ENCODE results near the gene OR6Y1.

OR6Y1 gene

GRCh38 chr1:158564608-158565007 lies 10.4 kb upstream of the OR6Y1 start:
- H2AFZ ChIP-seq (ENCODE audit: low read length), result no peak overlapping the region
- H3K4me3 ChIP-seq (ENCODE audit: low read length in 2 of 2), result no peak overlapping the region
- no peak overlapping the region for H2BK15ac ChIP-seq (ENCODE audit: low read length)
- H3K23ac ChIP-seq (ENCODE audit: low read depth, low read length, poor library complexity), result no peak overlapping the region
- H4K91ac ChIP-seq (ENCODE audit: low read depth, low read length, poor library complexity), result no peak overlapping the region
- no peak overlapping the region for H3K18ac ChIP-seq (ENCODE audit: low read length)
- H2BK12ac ChIP-seq (ENCODE audit: low read length), result no peak overlapping the region
- H3K79me1 ChIP-seq (ENCODE audit: low read depth, low read length), result no peaks in the 10 kb centered on the region
- H2BK120ac ChIP-seq (ENCODE audit: low read depth, low read length), result no peak overlapping the region
- no peaks in the 10 kb centered on the region for H3K4me1 ChIP-seq (ENCODE audit: control insufficient read depth in 2 of 2, insufficient read depth in 1 of 2, low read depth in 1 of 2, low read length in 2 of 2)
- H3K14ac ChIP-seq (ENCODE audit: low read length), result no peak overlapping the region
- no peaks in the 10 kb centered on the region for H3K36me3 ChIP-seq (replicated peaks in 1 of 2; ENCODE audit: control insufficient read depth in 2 of 2, insufficient read depth in 2 of 2, low read length in 2 of 2)
- H2AK5ac ChIP-seq (ENCODE audit: low read depth, low read length), result no peak overlapping the region
- H3K9me3 ChIP-seq (replicated peaks in 1 of 2; ENCODE audit: control insufficient read depth in 2 of 2, insufficient read depth in 1 of 2, low read depth in 1 of 2, low read length in 2 of 2), result no peaks in the 10 kb centered on the region
- no peak for DNase-seq (ENCODE audit: low spot score)
- WGBS, 2 donors (ENCODE audit: extremely low coverage in 2 of 2, insufficient read length in 2 of 2, insufficient replicate concordance in 1 of 2), result no CpG with 5 or more reads among the region's 2 CpGs
- no peak overlapping the region for H3K4me2 ChIP-seq (ENCODE audit: insufficient read depth, low read length, poor library complexity, severe bottlenecking)
- no peak overlapping the region for H3K4ac ChIP-seq (ENCODE audit: low read length)
- peaks cover 0 to 2% (median 0%) of the 10 kb centered on the region in 3 experiments for H3K27me3 ChIP-seq (ENCODE audit: control insufficient read depth in 3 of 3, insufficient read depth in 3 of 3, low read depth in 1 of 3, low read length in 3 of 3)
- no peak overlapping the region for H3K27ac ChIP-seq (replicated peaks; ENCODE audit: low read length)
- H3K9ac ChIP-seq (ENCODE audit: low read depth, low read length, poor library complexity), result no peak overlapping the region
- H2BK5ac ChIP-seq (ENCODE audit: low read length), result no peak overlapping the region
- no peak overlapping the region for H4K8ac ChIP-seq (ENCODE audit: low read depth, low read length)

DNA sequence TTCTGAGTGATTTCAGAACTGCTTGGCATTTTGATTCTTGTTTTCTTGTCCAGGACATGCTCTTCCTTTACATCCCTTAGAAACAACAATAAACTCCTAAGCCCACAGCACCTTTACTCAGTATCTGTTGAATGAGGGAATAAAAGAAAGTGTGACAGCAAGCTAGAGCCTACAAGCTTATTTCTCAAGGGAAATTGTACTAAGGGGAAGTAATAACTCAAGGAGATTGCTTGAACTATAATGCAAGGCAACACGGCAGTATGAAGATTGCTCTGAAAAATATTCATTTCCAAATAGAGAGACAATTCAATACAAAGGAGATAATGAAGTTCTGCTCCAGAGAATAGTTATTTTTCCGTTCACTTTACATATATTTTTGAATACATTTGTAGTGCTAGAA lies 9.6 kb upstream of the OR6Y1 start:
- H3K4ac ChIP-seq (ENCODE audit: low read length), result no peak overlapping the region
- no peak overlapping the region for H3K4me3 ChIP-seq (ENCODE audit: low read length in 2 of 2)
- H3K23ac ChIP-seq (ENCODE audit: low read depth, low read length, poor library complexity), result no peak overlapping the region
- no peak for DNase-seq (ENCODE audit: low spot score)
- no peaks in the 10 kb centered on the region for H3K4me1 ChIP-seq (ENCODE audit: control insufficient read depth in 2 of 2, insufficient read depth in 1 of 2, low read depth in 1 of 2, low read length in 2 of 2)
- no peaks in the 10 kb centered on the region for H3K9me3 ChIP-seq (replicated peaks in 1 of 2; ENCODE audit: control insufficient read depth in 2 of 2, insufficient read depth in 1 of 2, low read depth in 1 of 2, low read length in 2 of 2)
- no peak overlapping the region for H2AFZ ChIP-seq (ENCODE audit: low read length)
- no peaks in the 10 kb centered on the region for H3K36me3 ChIP-seq (replicated peaks in 1 of 2; ENCODE audit: control insufficient read depth in 2 of 2, insufficient read depth in 2 of 2, low read length in 2 of 2)
- H3K79me1 ChIP-seq (ENCODE audit: low read depth, low read length), result no peaks in the 10 kb centered on the region
- no peak overlapping the region for H2BK12ac ChIP-seq (ENCODE audit: low read length)
- no peak overlapping the region for H2BK120ac ChIP-seq (ENCODE audit: low read depth, low read length)
- H2AK5ac ChIP-seq (ENCODE audit: low read depth, low read length), result no peak overlapping the region
- no peak overlapping the region for H3K4me2 ChIP-seq (ENCODE audit: insufficient read depth, low read length, poor library complexity, severe bottlenecking)
- H3K9ac ChIP-seq (ENCODE audit: low read depth, low read length, poor library complexity), result no peak overlapping the region
- H2BK15ac ChIP-seq (ENCODE audit: low read length), result no peak overlapping the region
- H4K8ac ChIP-seq (ENCODE audit: low read depth, low read length), result no peak overlapping the region
- H3K27ac ChIP-seq (replicated peaks; ENCODE audit: low read length), result no peak overlapping the region
- WGBS, 2 donors (ENCODE audit: extremely low coverage in 2 of 2, insufficient read length in 2 of 2, insufficient replicate concordance in 1 of 2), result no CpG with 5 or more reads among the region's 2 CpGs
- H4K91ac ChIP-seq (ENCODE audit: low read depth, low read length, poor library complexity), result no peak overlapping the region
- peaks cover 0 to 2% (median 0%) of the 10 kb centered on the region in 3 experiments for H3K27me3 ChIP-seq (ENCODE audit: control insufficient read depth in 3 of 3, insufficient read depth in 3 of 3, low read depth in 1 of 3, low read length in 3 of 3)
- no peak overlapping the region for H3K18ac ChIP-seq (ENCODE audit: low read length)
- H3K14ac ChIP-seq (ENCODE audit: low read length), result no peak overlapping the region
- H2BK5ac ChIP-seq (ENCODE audit: low read length), result no peak overlapping the region

DNA sequence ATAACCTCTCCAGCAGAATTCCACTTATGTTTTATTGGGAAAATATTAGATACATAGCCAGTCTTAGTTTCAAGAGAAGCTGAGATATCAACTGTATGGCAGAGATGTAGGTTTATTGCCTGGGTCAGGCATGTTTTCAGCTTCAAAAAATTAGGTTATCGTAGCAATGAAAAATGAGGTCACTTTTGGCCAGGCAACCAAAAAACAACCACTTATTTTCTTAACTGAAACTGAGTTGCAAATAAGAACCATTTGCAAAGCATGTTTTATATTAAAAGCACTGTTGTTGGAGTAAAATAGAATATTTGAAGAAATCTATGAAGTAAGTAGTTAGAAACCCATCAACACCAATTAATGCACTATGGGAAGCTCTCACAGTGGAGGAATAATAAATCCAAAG lies 5.5 kb upstream of the OR6Y1 start:
- Histone ChIP-seq H3K9ac (ENCODE audit: low read depth, low read length, poor library complexity) (no peak overlapping the region), H3K18ac (ENCODE audit: low read length) (no peak overlapping the region), H3K4me3 (ENCODE audit: low read length in 2 of 2) (no peak overlapping the region), H2BK120ac (ENCODE audit: low read depth, low read length) (no peak overlapping the region), H4K91ac (ENCODE audit: low read depth, low read length, poor library complexity) (no peak overlapping the region), H2BK12ac (ENCODE audit: low read length) (no peak overlapping the region), H2AFZ (ENCODE audit: low read length) (no peak overlapping the region), H2BK5ac (ENCODE audit: low read length) (no peak overlapping the region), H3K4me2 (ENCODE audit: insufficient read depth, low read length, poor library complexity, severe bottlenecking) (no peak overlapping the region), H4K8ac (ENCODE audit: low read depth, low read length) (no peak overlapping the region), H3K9me3 (replicated peaks in 1 of 2; ENCODE audit: control insufficient read depth in 2 of 2, insufficient read depth in 1 of 2, low read depth in 1 of 2, low read length in 2 of 2) (no peaks in the 10 kb centered on the region), H3K27me3 (ENCODE audit: control insufficient read depth in 3 of 3, insufficient read depth in 3 of 3, low read depth in 1 of 3, low read length in 3 of 3) (no peaks in the 10 kb centered on the region), H3K79me1 (ENCODE audit: low read depth, low read length) (no peaks in the 10 kb centered on the region), H2AK5ac (ENCODE audit: low read depth, low read length) (no peak overlapping the region), H3K14ac (ENCODE audit: low read length) (no peak overlapping the region), H3K23ac (ENCODE audit: low read depth, low read length, poor library complexity) (no peak overlapping the region), H3K36me3 (replicated peaks in 1 of 2; ENCODE audit: control insufficient read depth in 2 of 2, insufficient read depth in 2 of 2, low read length in 2 of 2) (no peaks in the 10 kb centered on the region), H3K4me1 (ENCODE audit: control insufficient read depth in 2 of 2, insufficient read depth in 1 of 2, low read depth in 1 of 2, low read length in 2 of 2) (no peaks in the 10 kb centered on the region), H3K27ac (replicated peaks; ENCODE audit: low read length) (no peak overlapping the region), H3K4ac (ENCODE audit: low read length) (no peak overlapping the region), H2BK15ac (ENCODE audit: low read length) (no peak overlapping the region)
- no peak for DNase-seq (ENCODE audit: low spot score)
- no CpG with 5 or more reads among the region's 1 CpG for WGBS, 2 donors (ENCODE audit: extremely low coverage in 2 of 2, insufficient read length in 2 of 2, insufficient replicate concordance in 1 of 2)

DNA sequence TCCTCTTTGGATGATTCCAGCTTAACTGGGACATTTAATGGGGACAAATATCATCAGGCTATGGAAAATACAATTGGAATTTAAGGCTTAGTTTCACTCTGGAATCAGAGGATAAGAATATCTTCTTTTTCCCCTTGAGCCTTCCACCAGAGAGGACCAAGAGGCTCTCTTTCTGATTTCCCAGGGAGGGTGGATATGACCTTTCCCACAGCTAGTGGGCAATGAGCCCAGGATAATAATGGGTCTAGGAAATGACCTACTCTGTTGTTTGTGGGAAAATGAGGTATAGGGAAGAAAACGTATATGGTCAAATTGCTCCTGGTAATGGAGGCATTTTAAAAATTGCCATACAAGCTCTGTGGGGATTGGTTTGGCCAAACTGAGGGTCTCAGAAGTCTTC lies 1.9 kb downstream of the OR6Y1 start:
- Histone ChIP-seq H3K23ac (ENCODE audit: low read depth, low read length, poor library complexity) (no peak overlapping the region), H4K8ac (ENCODE audit: low read depth, low read length) (no peak overlapping the region), H3K4me3 (ENCODE audit: low read length in 2 of 2) (no peak overlapping the region), H3K27ac (replicated peaks; ENCODE audit: low read length) (no peak overlapping the region), H2BK15ac (ENCODE audit: low read length) (no peak overlapping the region), H3K14ac (ENCODE audit: low read length) (no peak overlapping the region), H3K4me2 (ENCODE audit: insufficient read depth, low read length, poor library complexity, severe bottlenecking) (no peak overlapping the region), H2AK5ac (ENCODE audit: low read depth, low read length) (no peak overlapping the region), H3K4ac (ENCODE audit: low read length) (no peak overlapping the region), H3K4me1 (ENCODE audit: control insufficient read depth in 2 of 2, insufficient read depth in 1 of 2, low read depth in 1 of 2, low read length in 2 of 2) (no peaks in the 10 kb centered on the region), H2AFZ (ENCODE audit: low read length) (no peak overlapping the region), H3K9ac (ENCODE audit: low read depth, low read length, poor library complexity) (no peak overlapping the region), H4K91ac (ENCODE audit: low read depth, low read length, poor library complexity) (no peak overlapping the region), H2BK5ac (ENCODE audit: low read length) (no peak overlapping the region), H3K18ac (ENCODE audit: low read length) (no peak overlapping the region), H3K36me3 (replicated peaks in 1 of 2; ENCODE audit: control insufficient read depth in 2 of 2, insufficient read depth in 2 of 2, low read length in 2 of 2) (no peaks in the 10 kb centered on the region), H2BK12ac (ENCODE audit: low read length) (no peak overlapping the region), H3K9me3 (replicated peaks in 1 of 2; ENCODE audit: control insufficient read depth in 2 of 2, insufficient read depth in 1 of 2, low read depth in 1 of 2, low read length in 2 of 2) (no peaks in the 10 kb centered on the region), H3K27me3 (ENCODE audit: control insufficient read depth in 3 of 3, insufficient read depth in 3 of 3, low read depth in 1 of 3, low read length in 3 of 3) (no peaks in the 10 kb centered on the region), H3K79me1 (ENCODE audit: low read depth, low read length) (no peaks in the 10 kb centered on the region), H2BK120ac (ENCODE audit: low read depth, low read length) (no peak overlapping the region)
- no peak for DNase-seq (ENCODE audit: low spot score)
- no CpG with 5 or more reads among the region's 1 CpG for WGBS, 2 donors (ENCODE audit: extremely low coverage in 2 of 2, insufficient read length in 2 of 2, insufficient replicate concordance in 1 of 2)
